ENCODE data around the gene CDC42BPB.

DNA sequence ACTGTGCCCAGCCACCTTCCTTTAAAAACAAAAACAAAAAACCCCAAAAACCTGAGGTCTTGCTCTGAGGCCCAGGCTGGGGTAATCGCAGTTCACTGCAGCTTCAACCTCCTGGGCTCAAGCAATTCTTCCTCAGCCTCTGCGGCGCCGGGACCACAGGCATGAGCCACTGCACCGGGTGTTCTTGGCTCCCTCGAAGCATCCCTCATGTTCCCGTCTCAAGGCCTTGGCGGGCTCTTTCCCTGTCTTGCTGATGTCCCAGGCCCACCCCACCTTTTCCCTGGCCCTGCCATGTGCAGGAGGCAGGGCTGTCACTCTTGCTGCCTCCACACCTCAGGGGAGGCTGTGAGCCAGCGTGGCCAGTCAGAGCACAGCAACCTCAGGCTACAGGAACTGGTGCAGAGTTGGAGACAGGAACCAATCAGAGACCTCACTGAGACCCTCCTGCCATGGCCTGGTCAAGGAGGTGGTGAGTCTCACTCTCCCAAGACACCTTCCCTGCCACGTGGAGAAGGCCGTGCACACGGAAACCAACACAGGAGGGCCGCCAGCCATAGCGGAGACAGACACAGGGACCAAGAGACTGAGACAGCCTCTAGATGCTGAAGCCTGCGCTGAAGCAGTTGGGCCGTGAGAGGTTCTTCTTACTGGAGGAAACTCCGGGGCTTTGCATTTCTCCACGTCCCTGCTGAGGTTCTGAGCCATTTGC, 140.8 kb downstream of the CDC42BPB start:
- TF ChIP-seq FOXM1 (IDR thresholded peaks at IDR 0.05; ENCODE audit: borderline replicate concordance) (no peak), CTBP1 (IDR thresholded peaks at IDR 0.05; ENCODE audit: borderline replicate concordance) (no peak), NFRKB (IDR thresholded peaks at IDR 0.05) (no peak), BHLHE40 (IDR thresholded peaks at IDR 0.05; ENCODE audit: borderline replicate concordance) (no peak), SUZ12 (IDR thresholded peaks at IDR 0.05) (no peak), ZNF384 (IDR thresholded peaks at IDR 0.05) (no peak), LEF1 (IDR thresholded peaks at IDR 0.05; ENCODE audit: borderline replicate concordance) (no peak)
